GM12874 (cell line): Measurements from ENCODE around the gene ROBO2.

Experiments used
- CTCF ChIP-seq: IDR thresholded peaks from 2 replicates; pipeline ENCODE4 v1.5.1; 2011; ENCODE audit warnings: low read depth, mild to moderate bottlenecking, control low read depth, low read length, moderate library complexity; ENCODE audit not compliant: insufficient read depth

Gene ROBO2

GRCh38 chr3:77667901-77668300 lies 628.0 kb downstream of the ROBO2 start:
- no peak for TF ChIP-seq CTCF

GRCh38 chr3:77668376-77668775 lies 628.5 kb downstream of the ROBO2 start:
- TF ChIP-seq CTCF, result no peak

GRCh38 chr3:77672016-77672415 lies 632.1 kb downstream of the ROBO2 start:
- no peak for TF ChIP-seq CTCF

GRCh38 chr3:77682162-77682561 lies 642.3 kb downstream of the ROBO2 start:
- no peak for TF ChIP-seq CTCF

GRCh38 chr3:77684115-77684514 lies 644.2 kb downstream of the ROBO2 start:
- TF ChIP-seq CTCF, result no peak

GRCh38 chr3:77685713-77686112 lies 645.8 kb downstream of the ROBO2 start:
- no peak for TF ChIP-seq CTCF

GRCh38 chr3:77686560-77686959 lies 646.7 kb downstream of the ROBO2 start:
- TF ChIP-seq CTCF, result no peak

GRCh38 chr3:77687545-77687944 lies 647.6 kb downstream of the ROBO2 start:
- no peak for TF ChIP-seq CTCF
